IPS DF 4.7 (cell line): Measurements from ENCODE around the gene LDLRAP1.

Source experiments
- DNase-seq: peaks from one replicate; pipeline ENCODE4 v3.0.0-alpha.2; 2013; ENCODE audit warnings: low spot score; ENCODE audit errors: extremely low read depth

LDLRAP1 gene

DNA sequence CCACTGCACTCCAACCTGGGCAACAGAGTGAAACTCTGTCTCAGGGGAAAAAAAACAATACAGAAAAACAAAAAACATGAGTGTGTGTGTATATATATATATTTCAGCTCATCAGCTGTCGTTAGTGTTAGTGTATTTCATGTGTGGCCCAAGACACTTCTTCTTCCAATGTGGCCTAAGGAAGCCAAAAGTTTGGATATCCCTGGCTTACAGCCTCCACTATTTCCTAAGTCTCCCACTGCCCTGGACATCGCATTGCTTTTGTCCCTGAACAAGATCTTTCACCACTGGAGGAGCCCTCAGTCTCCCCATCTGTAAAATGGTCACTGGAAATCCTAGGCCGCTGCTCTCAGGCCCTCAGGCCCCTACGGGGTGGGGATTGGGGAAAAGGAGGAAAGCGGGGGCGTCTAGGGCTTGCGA, 391 bp upstream of the LDLRAP1 start:
- no peak for DNase-seq

DNA sequence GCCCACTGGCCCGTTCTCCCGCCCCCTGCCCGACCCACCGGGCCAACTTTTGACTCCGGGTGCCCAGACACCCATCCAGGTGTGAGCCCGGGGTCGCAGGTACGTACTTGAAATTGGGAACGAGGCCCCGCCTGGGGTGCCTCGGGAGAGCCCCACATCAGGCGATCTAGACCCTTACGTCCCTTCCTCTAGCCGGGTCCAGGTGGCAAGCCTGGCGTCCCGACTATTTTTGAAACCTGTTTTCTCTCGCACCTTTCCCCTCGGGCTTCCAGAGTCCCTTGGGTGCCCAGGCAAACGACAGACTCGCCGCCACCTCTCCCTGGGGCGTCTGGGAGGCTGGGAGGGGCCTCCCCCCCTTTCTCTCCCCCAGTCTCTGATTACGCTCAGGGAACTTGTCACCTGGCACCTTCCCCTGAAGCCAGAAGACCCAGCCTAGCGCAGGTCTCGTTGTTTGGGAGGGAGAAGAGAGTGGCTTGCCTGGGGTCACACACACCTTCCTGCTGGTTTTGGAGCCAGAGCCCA, 898 bp downstream of the LDLRAP1 start:
- no peak for DNase-seq

DNA sequence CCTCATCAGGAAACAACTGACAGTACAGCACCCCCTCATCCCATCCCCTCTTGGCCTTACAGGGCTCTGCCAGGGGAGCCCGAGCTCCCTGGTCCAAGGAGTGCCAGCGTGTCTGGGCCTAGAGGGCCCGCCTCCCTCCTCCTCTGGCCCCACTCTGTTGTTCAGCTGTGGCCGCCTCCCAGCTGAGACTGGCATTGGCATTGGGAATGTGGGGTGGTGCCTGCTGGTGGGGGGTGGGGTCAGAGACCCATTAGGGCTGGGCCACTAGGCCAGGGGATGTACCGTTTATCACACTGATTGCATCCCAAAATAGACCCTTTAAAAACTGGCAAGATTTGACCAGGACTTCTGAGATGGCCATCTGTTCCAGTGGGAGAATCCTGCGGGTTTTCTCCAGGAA, 1.4 kb downstream of the LDLRAP1 start:
- no peak for DNase-seq

DNA sequence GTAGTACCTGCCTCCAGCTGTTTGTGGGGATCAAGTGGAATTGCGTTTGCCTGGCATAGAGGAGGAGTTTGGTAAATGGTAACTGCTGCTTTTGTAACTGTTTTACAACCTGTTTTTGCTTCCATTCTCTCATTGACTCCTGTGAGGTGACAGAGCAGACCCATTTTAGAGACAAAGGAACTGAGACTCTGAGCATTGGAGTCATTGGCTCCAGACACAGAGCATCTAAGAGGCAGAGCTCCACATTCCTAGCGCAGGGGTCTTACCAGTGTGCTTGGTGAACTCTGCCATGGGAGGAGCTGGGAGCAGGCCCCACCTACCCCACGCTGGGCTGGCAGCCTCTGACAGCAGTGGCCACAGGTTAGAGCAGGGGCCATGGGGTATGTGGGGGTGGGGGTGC, 2.4 kb downstream of the LDLRAP1 start:
- DNase-seq, result no peak

DNA sequence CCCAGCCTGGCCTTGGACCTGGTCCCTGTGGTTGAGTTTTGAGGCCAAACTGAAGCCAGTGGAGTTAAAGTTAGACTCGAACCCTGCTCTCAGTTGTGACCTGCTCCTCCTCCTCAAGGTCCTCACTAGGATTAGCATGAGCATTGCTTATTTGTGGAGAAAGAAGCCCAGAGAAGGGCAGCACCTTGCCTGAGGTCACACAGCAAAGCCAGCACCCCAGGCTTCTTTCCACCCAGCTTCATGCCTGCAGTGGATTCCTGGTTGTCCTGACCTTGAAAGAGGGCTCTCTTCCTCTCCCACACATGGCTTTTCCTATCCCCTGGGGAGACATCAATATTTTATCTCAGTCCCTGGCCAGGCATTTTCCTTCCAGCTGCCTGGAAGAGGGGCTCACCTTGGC, 2.8 kb downstream of the LDLRAP1 start:
- DNase-seq, result no peak

DNA sequence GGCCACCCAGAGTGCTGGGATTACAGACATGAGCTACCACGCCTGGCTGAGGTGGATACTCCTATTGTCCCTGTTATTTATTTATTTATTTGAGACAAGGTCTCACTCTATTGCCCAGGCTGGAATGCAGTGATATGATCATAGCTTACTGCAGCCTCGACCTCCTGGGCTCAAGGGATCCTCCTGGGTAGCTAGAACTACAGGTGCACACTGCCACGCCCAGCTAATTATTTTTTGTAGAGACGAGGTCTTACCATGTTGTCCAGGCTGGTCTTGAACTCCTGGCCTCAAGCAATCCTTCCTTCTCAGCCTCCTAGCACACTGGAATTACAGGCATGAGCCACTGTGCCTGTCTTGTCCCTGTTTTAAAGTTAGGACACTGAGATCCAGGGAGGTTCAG, 5.2 kb downstream of the LDLRAP1 start:
- no peak for DNase-seq

DNA sequence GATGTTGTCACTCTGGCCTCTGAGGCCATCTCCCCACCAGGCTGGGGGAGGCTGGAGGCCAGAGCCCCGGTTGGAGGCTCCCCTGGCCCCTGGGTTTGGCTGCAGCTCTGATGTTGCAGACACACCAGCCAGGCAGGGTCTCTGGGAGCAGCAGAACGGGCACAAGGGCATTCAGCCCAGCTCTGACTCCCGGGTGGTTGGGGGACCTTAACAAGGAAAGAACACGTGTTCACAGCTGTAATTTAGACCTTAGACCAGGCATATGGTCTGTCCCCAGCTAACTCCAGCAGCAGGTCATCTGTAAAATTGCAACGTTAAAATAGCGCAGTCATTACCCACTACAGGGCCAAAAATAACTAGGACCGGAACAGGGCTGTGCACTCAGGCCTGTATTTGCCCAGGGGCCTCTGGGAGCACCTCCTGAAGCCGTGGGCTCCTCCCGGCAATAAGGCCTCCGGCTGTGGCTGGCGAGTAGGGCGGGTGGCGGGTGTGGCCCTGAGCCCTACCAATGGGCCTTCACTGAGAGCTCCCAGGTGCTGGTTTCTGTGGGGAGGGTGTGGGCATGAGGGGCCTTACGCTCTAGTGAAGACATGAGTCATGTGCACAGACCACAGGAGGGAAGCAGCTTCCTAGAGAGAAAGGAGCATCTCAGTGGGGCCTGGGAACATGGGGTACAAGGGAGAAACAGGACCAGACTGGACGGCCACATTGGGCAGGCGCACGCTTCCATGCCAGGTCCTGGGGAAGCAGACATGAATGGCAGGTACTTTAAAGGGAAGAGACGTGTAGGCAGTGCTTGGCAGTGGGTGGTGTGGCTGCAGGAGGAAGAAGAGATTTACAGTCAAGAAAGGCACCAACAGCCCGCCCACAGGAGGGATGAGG, 6.1 kb downstream of the LDLRAP1 start:
- DNase-seq, result no peak

- DNase-seq, result no peak
Measured at GRCh38 chr1:25550155-25550506, 6.7 kb downstream of the LDLRAP1 start.

- DNase-seq, result no peak
Measured at GRCh38 chr1:25550683-25551310, 7.4 kb downstream of the LDLRAP1 start.

DNA sequence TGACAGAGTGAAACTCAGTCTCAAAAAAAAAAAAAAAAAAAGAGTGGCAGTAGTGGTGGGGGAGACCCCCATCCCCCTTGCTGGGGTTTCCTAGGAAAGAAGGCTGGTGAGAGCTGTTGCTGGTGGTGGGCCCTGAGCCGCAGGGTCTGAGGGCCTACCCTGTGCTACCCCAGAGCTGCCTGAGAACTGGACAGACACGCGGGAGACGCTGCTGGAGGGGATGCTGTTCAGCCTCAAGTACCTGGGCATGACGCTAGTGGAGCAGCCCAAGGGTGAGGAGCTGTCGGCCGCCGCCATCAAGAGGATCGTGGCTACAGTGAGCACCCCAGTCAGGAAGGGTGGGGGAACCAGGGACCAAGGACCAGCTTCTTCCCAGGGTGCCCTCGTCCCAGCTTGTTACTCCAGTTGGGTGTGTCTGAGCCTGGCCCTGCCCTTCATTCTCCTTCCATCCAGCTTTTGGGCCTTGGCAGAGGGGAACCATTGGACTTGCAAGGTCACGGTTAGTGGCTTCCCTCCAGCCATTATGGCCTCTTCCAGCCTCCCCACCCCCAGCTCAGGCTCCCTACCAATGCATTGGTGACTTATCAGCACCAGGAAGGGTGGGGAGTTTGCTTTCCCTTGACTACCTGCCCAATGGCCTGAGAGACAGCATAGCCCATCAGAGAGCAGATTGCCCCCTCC, 10.5 kb downstream of the LDLRAP1 start:
- DNase-seq, result no peak

GRCh38 chr1:25554430-25554780, 11.0 kb downstream of the LDLRAP1 start:
- DNase-seq, result no peak

- no peak for DNase-seq
Measured at GRCh38 chr1:25554886-25555752, 11.7 kb downstream of the LDLRAP1 start.

DNA sequence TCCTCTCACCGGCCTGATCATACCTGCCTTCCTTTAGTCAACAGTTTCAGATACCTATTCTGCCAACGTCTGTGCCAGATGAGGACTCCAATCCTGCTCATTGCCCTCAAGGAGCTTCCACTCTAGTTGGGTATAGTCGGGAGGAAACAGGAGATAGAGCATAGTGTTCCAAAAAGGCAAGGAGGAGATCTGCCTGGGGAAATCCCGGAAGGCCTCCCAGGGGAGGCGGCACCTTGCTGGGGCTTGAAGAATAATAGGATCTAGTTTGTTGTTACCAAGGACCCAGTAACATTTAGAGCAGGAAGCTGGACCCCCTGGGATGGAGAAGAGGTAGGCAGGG, 12.3 kb downstream of the LDLRAP1 start:
- DNase-seq, result no peak

- no peak for DNase-seq
Measured at GRCh38 chr1:25556132-25556670, 12.8 kb downstream of the LDLRAP1 start.

DNA sequence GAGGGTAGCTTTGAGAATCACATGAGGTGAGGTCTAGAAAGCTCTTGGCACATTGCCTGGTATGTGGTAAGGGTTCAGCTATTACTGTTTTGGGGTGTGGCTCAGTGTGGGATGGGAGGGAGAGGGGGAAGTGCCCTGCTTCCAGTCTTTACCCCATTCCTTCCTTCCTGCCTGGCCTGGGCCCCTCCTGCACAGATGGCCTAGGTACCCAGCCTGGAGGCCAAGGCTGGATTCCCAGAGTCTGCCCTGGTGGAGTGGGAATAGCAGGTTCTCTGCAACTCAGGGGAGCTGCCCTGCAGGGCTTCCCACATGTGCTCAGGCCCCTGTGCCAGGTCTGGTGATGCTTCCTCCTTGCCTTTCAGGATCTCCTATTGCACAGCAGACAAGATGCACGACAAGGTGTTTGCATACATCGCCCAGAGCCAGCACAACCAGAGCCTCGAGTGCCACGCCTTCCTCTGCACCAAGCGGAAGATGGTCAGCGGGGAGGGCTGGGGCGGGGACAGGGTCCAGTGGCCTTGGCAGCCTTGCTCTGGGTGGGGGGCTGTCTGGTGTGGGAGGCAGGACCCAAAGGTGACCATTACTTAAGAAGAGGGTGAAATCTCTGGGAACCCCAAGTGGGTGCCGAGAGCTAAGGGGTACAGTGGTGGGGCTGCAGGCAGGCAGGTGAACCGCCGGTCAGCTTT, 13.5 kb downstream of the LDLRAP1 start:
- DNase-seq, result no peak

DNA sequence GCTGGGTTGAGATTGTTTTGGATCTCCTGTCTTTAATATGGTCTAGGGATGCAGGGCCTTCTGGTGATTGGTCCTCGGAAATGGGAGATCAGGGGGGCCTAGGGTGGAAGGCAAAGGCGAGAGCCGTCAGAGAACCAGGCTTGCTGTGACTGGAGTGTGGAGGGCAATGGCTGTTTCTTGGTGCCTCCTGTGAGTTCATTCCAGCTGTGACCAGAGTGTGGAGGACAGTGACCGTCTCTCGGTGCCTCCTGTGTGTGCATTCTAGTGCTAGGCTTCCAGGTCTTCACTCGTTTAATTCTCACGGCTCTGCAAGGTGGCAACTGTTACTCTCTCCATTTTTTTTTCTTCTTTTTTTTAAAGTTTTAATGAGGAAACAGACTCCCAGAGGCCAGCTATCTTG, 14.1 kb downstream of the LDLRAP1 start:
- DNase-seq, result no peak

DNA sequence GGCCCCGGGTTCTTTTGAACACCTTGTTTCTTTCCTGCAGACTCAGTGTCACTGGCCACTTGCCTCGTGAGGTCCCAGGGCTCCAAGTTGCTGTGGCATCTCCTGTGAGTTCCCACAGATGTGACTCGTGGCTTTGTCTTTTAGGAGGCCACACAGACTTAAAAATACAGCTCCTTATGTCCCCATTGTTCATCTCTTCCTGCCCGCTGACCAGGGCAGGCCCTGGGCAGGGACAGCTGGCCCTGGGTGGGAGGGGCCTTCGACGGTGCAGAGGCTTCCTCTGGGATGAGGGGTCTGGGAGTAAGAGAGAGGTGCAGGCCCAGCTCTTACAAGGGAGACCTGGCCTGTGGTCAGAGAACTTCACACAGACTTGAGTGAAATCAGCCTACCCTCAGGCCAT, 15.6 kb downstream of the LDLRAP1 start:
- no peak for DNase-seq

DNA sequence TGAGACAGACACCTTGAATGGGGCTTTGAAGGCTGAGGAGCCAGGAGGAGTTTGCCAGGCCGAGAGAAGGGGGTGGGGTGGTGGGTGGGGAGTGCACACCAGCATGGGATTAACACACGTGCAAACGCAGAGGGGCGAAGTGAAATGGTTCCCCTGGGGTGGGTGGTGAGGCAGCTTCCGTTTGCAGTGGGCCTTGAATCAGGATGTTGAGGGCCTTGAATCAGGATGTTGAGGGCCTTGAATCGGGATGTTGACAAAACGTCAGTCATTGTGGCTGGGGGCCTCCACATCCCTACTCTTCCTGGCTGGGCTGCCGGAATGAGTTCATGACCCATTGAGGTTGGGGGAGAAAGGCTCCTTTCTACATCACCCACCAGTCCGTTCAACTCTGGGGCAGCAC, 16.6 kb downstream of the LDLRAP1 start:
- no peak for DNase-seq

- no peak for DNase-seq
Measured at GRCh38 chr1:25560788-25561187, 17.4 kb downstream of the LDLRAP1 start.

DNA sequence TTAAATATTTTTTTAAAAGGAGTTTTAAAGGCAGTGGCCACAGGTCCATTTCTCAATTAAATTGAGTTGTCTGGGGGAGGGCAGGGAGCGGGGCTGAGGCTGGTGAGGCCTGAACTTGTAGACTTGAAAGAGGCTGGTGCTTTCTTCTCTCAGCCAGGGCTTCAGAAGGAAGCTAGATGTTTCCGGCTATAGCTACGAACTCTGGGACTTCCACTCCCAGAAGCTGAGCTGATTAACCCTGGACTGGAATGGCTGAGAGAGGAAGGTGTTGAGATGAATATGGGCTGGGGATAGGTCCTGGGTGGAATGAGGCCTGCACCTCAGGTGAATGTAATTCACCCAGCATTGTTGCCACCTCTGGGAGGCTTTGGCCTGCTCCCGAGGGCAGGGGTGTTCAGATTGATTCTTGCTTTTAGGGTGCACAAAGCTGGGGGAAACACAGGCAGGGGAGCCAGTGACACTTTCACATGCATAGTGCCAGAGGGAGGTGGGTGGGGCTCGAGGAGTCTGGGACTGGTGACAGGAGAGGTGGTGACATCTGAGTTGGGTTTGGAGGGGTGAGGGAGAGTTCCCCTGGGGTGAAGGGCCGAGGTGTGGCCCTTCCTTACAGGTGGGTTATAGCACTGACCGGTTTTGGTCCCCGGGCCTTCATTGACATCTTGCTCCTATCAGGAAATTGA, 18.2 kb downstream of the LDLRAP1 start:
- DNase-seq, result no peak
